ENCODE measurements around the gene NSMCE1. TPM values are rescaled to one million over a fixed set of nuclear protein-coding genes. Genes with fewer than 3 reads are reported as not detected.

Gene NSMCE1
- total and polyA plus RNA-seq, 3 donors from 2014 or later: 58.1 to 135 (median 71.1) TPM

GRCh38 chr16:27259710-27260109, 8.9 kb downstream of the NSMCE1 start:
- intact Hi-C loops (cut with DNase I; ENCODE audit: low total_unique reads): no loop called here
- H3K9me3 ChIP-seq: no peaks in the 10 kb centered on the region
- DNase-seq: no peak
- no peak for TF ChIP-seq CTCF (IDR thresholded peaks at IDR 0.05)
- TF ChIP-seq POLR2A (IDR thresholded peaks at IDR 0.05): no peak
- no peak overlapping the region for H3K4me3 ChIP-seq
- 46 to 91% methylated on average over 4 of the region's 4 CpGs for WGBS, 2 donors
- H3K27ac ChIP-seq: no peak overlapping the region
- no peaks in the 10 kb centered on the region for H3K36me3 ChIP-seq (ENCODE audit: low read depth, missing control alignments)
- no peaks in the 10 kb centered on the region for H3K27me3 ChIP-seq
- H3K4me1 ChIP-seq: no peaks in the 10 kb centered on the region

- Histone ChIP-seq H3K4me1 (peaks cover 6% of the 10 kb centered on the region), H3K36me3 (ENCODE audit: low read depth, missing control alignments) (no peaks in the 10 kb centered on the region), H3K4me3 (no peak overlapping the region), H3K27ac (peak overlapping the region in 1 of 2 donors; percentile 68), H3K27me3 (no peaks in the 10 kb centered on the region), H3K9me3 (no peaks in the 10 kb centered on the region)
- TF ChIP-seq CTCF (IDR thresholded peaks at IDR 0.05) (no peak), POLR2A (IDR thresholded peaks at IDR 0.05) (no peak)
- WGBS, 2 donors: 68 to 72% methylated on average over 3 of the region's 3 CpGs
- no peak for DNase-seq
- intact Hi-C loops (cut with DNase I; ENCODE audit: low total_unique reads): no loop called here
These were observed 10.3 kb downstream of the NSMCE1 start for GRCh38 chr16:27258241-27258734.

- no peak for DNase-seq
- 95 to 97% methylated on average over 13 to 14 of the region's 14 CpGs for WGBS, 2 donors
These were observed 11.3 kb downstream of the NSMCE1 start for GRCh38 chr16:27257271-27257670.

GRCh38 chr16:27256861-27257260, 11.7 kb downstream of the NSMCE1 start:
- TF ChIP-seq CTCF (IDR thresholded peaks at IDR 0.05) (no peak), POLR2A (IDR thresholded peaks at IDR 0.05) (no peak)
- 97 to 98% methylated on average over 3 of the region's 3 CpGs for WGBS, 2 donors
- H3K4me1 ChIP-seq: peaks cover 6% of the 10 kb centered on the region
- H3K27ac ChIP-seq: no peak overlapping the region
- no peaks in the 10 kb centered on the region for H3K9me3 ChIP-seq
- no peak for DNase-seq
- no peaks in the 10 kb centered on the region for H3K27me3 ChIP-seq
- no peak overlapping the region for H3K4me3 ChIP-seq
- no peaks in the 10 kb centered on the region for H3K36me3 ChIP-seq (ENCODE audit: low read depth, missing control alignments)
- intact Hi-C loops (cut with DNase I; ENCODE audit: low total_unique reads): no loop called here

More at GRCh38 chr16:27257271-27257670, 11.3 kb downstream of the NSMCE1 start:
- TF ChIP-seq CTCF (IDR thresholded peaks at IDR 0.05): no peak
- TF ChIP-seq POLR2A (IDR thresholded peaks at IDR 0.05): no peak
- intact Hi-C loops (cut with DNase I; ENCODE audit: low total_unique reads): no loop called here
- Histone ChIP-seq H3K27ac (peak overlapping the region in 1 of 2 donors; percentile 68), H3K36me3 (ENCODE audit: low read depth, missing control alignments) (no peaks in the 10 kb centered on the region), H3K27me3 (no peaks in the 10 kb centered on the region), H3K9me3 (no peaks in the 10 kb centered on the region), H3K4me1 (peaks cover 6% of the 10 kb centered on the region), H3K4me3 (no peak overlapping the region)

GRCh38 chr16:27254262-27254811, 14.2 kb downstream of the NSMCE1 start:
- 75 to 88% methylated on average over 3 of the region's 3 CpGs for WGBS, 2 donors
- Histone ChIP-seq H3K27ac (peak overlapping the region in 1 of 2 donors; percentile 28), H3K36me3 (ENCODE audit: low read depth, missing control alignments) (no peaks in the 10 kb centered on the region), H3K4me3 (no peak overlapping the region), H3K4me1 (peaks cover 6% of the 10 kb centered on the region), H3K27me3 (no peaks in the 10 kb centered on the region), H3K9me3 (no peaks in the 10 kb centered on the region)
- TF ChIP-seq CTCF (IDR thresholded peaks at IDR 0.05): no peak
- TF ChIP-seq POLR2A (IDR thresholded peaks at IDR 0.05): no peak
- DNase-seq: no peak
- intact Hi-C loops (cut with DNase I; ENCODE audit: low total_unique reads): no loop called here

Measured in testis (tissue), 3 donors.